GM23338 (cell line): ENCODE data around the gene FAM118B.

Experiments
- CREB1 ChIP-seq: fragments of 250-450 bp; sonication (Bioruptor Pico); IDR thresholded peaks from 2 replicates; pipeline ENCODE4 v1.5.0; 2020; ENCODE audit warnings: low read depth, mild to moderate bottlenecking, moderate library complexity
- REST ChIP-seq: IDR thresholded peaks from one replicate; pipeline ENCODE4 v1.6.1; 2018; ENCODE audit warnings: antibody characterized with exemption; ENCODE audit not compliant: unreplicated experiment
- TF ChIP-seq, protein P1 (sequence below), 2 experiments: fragments of 200-600 bp in 1 of 2; sonication (generic) in 1 of 2; conservative IDR thresholded peaks; 2 replicates each; pipeline versions ENCODE4 v1.5.1 to v1.6.1; 2016 to 2017; ENCODE audit warnings: antibody characterized with exemption in 2 of 2, low read depth in 2 of 2, mild to moderate bottlenecking in 2 of 2, moderate library complexity in 1 of 2

GRCh38 chr11:126207896-126208295 lies 3.7 kb upstream of the FAM118B start:
- TF ChIP-seq, protein P1, sequence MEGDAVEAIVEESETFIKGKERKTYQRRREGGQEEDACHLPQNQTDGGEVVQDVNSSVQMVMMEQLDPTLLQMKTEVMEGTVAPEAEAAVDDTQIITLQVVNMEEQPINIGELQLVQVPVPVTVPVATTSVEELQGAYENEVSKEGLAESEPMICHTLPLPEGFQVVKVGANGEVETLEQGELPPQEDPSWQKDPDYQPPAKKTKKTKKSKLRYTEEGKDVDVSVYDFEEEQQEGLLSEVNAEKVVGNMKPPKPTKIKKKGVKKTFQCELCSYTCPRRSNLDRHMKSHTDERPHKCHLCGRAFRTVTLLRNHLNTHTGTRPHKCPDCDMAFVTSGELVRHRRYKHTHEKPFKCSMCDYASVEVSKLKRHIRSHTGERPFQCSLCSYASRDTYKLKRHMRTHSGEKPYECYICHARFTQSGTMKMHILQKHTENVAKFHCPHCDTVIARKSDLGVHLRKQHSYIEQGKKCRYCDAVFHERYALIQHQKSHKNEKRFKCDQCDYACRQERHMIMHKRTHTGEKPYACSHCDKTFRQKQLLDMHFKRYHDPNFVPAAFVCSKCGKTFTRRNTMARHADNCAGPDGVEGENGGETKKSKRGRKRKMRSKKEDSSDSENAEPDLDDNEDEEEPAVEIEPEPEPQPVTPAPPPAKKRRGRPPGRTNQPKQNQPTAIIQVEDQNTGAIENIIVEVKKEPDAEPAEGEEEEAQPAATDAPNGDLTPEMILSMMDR (conservative IDR thresholded peaks at IDR 0.05; ENCODE audit: low read depth in 2 of 2): no peak
- no peak for TF ChIP-seq CREB1 (CRISPR knock-in tag)
- no peak for TF ChIP-seq REST
